Measurements from ENCODE around the gene FRMPD2. TPM values are rescaled to one million over a fixed set of nuclear protein-coding genes. Genes with fewer than 3 reads are reported as not detected.

The FRMPD2 gene
- total and polyA plus RNA-seq, 3 donors from 2014 or later, result 6.4 to 18.7 (median 8.3) TPM

GRCh38 chr10:48292616-48293015, 18.1 kb upstream of the FRMPD2 start:
- Histone ChIP-seq H3K4me3 (no peak overlapping the region), H3K27ac (no peak overlapping the region), H3K9me3 (no peaks in the 10 kb centered on the region), H3K36me3 (ENCODE audit: low read depth, missing control alignments) (no peaks in the 10 kb centered on the region), H3K4me1 (peaks cover 16% of the 10 kb centered on the region), H3K27me3 (no peaks in the 10 kb centered on the region)
- intact Hi-C loops (cut with DNase I; ENCODE audit: low total_unique reads), result no loop called here
- no peak for DNase-seq
- no peak for TF ChIP-seq POLR2A (IDR thresholded peaks at IDR 0.05)
- TF ChIP-seq CTCF (IDR thresholded peaks at IDR 0.05), result no peak
- WGBS, 2 donors, result 93 to 96% methylated on average over 3 of the region's 3 CpGs

- intact Hi-C loops (cut with DNase I; ENCODE audit: low total_unique reads), result no loop called here
- TF ChIP-seq POLR2A (IDR thresholded peaks at IDR 0.05) (no peak), CTCF (IDR thresholded peaks at IDR 0.05) (no peak)
- 85 to 89% methylated on average over 3 of the region's 3 CpGs for WGBS, 2 donors
- Histone ChIP-seq H3K36me3 (ENCODE audit: low read depth, missing control alignments) (no peaks in the 10 kb centered on the region), H3K27ac (no peak overlapping the region), H3K27me3 (no peaks in the 10 kb centered on the region), H3K4me1 (peaks cover 21% of the 10 kb centered on the region), H3K9me3 (no peaks in the 10 kb centered on the region), H3K4me3 (no peak overlapping the region)
- no peak for DNase-seq
Observed at GRCh38 chr10:48291190-48291589, 16.7 kb upstream of the FRMPD2 start.

- TF ChIP-seq POLR2A (IDR thresholded peaks at IDR 0.05) (no peak), CTCF (IDR thresholded peaks at IDR 0.05) (no peak)
- Histone ChIP-seq H3K4me1 (peaks cover 21% of the 10 kb centered on the region), H3K36me3 (ENCODE audit: low read depth, missing control alignments) (no peaks in the 10 kb centered on the region), H3K27me3 (no peaks in the 10 kb centered on the region), H3K9me3 (no peaks in the 10 kb centered on the region), H3K27ac (no peak overlapping the region), H3K4me3 (no peak overlapping the region)
- intact Hi-C loops (cut with DNase I; ENCODE audit: low total_unique reads), result no loop called here
- no peak for DNase-seq
- 87 to 92% methylated on average over 9 of the region's 9 CpGs for whole genome bisulfite sequencing, 2 donors
Observed at GRCh38 chr10:48290286-48290685, 15.8 kb upstream of the FRMPD2 start.

GRCh38 chr10:48289501-48290238, 15.2 kb upstream of the FRMPD2 start:
- peak; percentile 70 to 77 (median 72) for TF ChIP-seq CTCF (IDR thresholded peaks at IDR 0.05)
- no peak for TF ChIP-seq POLR2A (IDR thresholded peaks at IDR 0.05)
- 35 to 43% methylated on average over 9 of the region's 9 CpGs for WGBS, 2 donors
- H3K36me3 ChIP-seq (ENCODE audit: low read depth, missing control alignments), result no peaks in the 10 kb centered on the region
- no peaks in the 10 kb centered on the region for H3K9me3 ChIP-seq
- no peak overlapping the region for H3K4me3 ChIP-seq
- H3K4me1 ChIP-seq, result peaks cover 21% of the 10 kb centered on the region
- no peaks in the 10 kb centered on the region for H3K27me3 ChIP-seq
- intact Hi-C loops (cut with DNase I; ENCODE audit: low total_unique reads), result no loop called here
- peak; percentile 78 for DNase-seq
- no peak overlapping the region for H3K27ac ChIP-seq

GRCh38 chr10:48288661-48289060, 14.2 kb upstream of the FRMPD2 start:
- H3K36me3 ChIP-seq (ENCODE audit: low read depth, missing control alignments), result no peaks in the 10 kb centered on the region
- H3K27ac ChIP-seq, result no peak overlapping the region
- H3K4me1 ChIP-seq, result peaks cover 21% of the 10 kb centered on the region
- no peak for DNase-seq
- 88% methylated on average over 7 of the region's 7 CpGs for WGBS, 2 donors
- H3K4me3 ChIP-seq, result no peak overlapping the region
- intact Hi-C loops (cut with DNase I; ENCODE audit: low total_unique reads), result no loop called here
- TF ChIP-seq CTCF (IDR thresholded peaks at IDR 0.05) (no peak), POLR2A (IDR thresholded peaks at IDR 0.05) (no peak)
- no peaks in the 10 kb centered on the region for H3K27me3 ChIP-seq
- H3K9me3 ChIP-seq, result no peaks in the 10 kb centered on the region
